Dedifferentiated amniotic fluid mesenchymal stem cell (primary cell): ENCODE results near the gene ANKRD11.

Experiments used
- DNase-seq: peaks from one replicate; pipeline ENCODE4 v3.0.0-alpha.2; 2016; ENCODE audit errors: extremely low spot score

ANKRD11 gene

DNA sequence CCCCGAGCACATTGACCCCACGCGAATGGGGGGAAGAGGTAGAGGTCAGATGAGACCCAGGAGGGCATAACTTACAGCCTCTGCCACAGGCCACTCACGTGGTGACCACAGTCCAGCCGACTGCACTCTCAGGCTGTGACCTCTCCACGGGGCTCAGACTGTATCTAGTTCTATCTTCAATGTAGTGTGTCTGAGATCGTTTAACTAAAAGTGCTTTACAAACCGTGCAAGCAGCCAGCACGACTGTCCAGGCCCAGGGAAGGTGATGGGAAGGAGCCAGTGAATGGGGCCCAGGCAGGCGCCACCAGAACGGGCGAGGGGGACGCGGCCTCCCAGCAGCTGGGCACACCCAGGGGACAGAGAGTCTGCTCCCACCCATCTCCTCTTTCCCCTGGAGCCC lies 108.6 kb downstream of the ANKRD11 start:
- no peak for DNase-seq

DNA sequence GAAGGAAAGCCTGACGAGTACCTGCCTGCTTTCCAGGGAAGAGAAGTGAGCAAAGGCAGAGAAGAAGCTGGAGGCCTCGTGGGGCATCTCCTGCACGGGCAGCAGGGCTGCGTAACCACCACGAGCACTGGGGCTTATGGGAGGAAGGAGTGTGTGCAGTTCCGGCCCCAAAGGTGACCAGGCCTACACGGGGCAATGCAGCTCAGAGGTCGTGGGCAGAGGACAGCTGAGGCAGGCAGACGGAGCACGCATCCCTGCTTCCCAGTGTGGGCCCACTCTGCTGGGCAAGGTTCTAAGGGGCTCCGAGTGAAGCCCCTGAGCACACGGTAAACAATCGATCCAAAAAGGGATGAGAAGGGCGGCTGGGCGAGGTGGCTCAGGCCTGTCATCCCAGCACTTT lies 109.7 kb downstream of the ANKRD11 start:
- DNase-seq: no peak

DNA sequence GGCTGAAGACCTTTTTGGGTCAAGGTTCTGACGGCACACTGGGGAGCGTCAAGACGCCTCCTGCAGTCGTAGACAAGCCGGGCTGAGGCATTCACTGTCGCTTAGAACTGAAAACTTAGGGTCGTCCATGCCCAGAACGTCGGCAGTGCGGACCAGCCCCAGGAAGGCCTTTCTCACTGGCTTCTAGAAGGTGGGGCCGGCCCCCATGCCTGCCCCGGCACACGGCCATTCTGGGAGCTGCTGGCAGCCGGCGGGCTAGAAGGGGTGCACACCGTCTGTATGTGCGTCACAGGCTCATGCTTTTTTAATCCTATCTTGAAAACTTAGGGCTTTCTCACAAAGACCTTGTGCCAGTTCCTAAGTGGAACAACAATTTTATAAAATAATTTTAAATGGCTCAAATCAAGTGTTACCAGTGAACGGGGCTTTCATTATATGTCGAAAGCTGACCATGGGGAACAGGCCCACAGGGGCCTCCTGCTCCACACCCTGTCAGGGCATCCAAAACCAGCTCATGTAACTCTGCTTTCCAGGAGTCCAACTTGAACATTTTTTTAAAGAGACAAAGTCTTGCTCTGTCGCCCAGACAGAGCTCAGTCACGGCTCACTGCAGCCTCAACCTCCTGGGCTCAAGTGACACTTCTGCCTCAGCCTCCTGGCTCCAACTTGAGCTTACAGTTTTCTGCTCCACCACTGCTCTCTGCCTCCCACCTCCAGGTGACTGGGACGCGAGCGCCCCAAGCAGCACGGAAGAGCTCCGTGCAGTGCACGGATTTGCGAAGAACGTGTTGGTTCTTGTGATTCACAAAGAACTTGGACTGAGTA lies 111.2 kb downstream of the ANKRD11 start:
- DNase-seq: no peak

DNA sequence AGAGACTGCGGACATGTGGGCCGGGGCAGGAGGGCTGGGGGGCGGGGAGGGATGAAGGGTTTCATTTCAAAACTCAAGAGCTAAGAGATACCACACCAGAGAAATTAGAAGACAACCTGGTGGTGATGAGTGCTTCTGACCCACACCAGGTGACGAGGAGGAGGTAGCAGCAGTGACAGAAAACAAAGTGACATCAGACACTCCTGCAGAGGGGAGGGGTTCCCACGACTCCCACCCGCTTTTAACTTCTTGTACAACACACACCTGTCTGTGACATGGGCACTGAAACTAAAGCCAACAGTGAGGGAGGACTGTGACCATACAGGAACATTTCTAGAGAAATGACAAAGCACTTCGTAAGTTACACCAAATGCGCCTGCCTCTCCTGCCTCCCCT lies 112.9 kb downstream of the ANKRD11 start:
- DNase-seq: no peak

DNA sequence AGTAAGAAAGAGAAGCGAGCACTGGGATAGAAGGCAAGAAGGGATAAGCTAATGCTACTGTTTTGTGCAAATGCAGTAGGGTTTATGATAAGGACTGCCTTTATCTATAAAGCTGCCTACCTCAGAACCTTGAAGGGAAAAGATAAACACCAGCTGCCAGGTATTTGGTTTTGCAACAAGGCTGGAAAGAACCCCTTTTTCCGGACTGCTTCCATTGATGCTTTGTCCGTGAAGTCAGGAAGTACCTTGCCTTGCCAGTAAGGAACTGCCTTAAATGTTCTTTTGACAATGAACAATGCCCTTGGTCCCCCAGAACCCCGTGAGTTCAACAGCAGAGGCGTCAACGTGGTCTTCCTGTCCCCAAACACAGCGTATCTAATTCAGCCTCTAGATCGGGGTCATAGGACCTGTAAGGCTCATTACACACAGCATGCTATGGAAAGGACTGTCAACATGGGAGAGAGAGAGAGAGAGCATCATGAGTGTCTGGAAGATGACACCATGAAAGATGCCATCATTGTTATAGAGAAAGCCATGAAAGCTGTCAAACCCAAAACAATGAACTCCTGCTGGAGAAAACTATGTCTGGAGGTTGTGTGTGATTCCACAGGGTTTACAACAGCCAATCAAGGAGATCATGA lies 113.4 kb downstream of the ANKRD11 start:
- no peak for DNase-seq

DNA sequence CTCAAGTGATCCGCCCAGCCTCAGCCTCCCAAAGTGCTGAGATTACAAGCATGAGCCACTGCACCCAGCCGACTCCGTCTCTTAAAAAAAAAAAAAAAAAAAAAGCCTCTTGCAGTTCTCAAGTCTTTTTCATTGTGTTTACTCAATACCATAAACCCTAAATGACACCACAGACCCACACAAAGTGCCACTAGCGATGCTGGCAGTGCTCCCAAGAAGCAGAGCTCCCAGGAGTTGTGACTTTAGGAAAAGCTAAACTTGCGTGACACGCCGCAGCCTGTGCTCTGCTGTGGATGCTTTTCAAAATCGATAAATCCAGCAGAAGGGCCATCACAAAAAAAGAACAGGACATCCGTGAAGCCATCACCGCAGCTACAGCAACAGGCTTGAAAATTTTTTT lies 114.7 kb downstream of the ANKRD11 start:
- no peak for DNase-seq

DNA sequence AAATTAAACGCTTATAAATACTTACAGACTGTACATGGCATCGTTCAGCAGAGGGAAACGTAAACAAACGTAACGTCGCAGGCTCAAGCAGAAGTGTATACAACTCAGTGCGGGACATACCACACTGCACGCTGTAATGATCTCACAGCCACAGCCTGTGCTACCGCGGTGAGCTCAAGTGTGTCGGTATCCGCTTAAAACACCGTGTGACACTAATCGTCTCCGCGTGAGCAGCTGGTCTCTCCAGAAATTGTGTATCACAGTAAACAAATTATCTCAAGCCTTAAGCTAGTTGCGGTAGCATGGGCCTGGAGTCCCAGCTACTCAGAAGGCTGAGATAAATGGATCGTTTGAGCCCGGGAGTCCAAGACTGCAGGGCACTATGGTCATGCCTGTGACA lies 115.3 kb downstream of the ANKRD11 start:
- DNase-seq: no peak

DNA sequence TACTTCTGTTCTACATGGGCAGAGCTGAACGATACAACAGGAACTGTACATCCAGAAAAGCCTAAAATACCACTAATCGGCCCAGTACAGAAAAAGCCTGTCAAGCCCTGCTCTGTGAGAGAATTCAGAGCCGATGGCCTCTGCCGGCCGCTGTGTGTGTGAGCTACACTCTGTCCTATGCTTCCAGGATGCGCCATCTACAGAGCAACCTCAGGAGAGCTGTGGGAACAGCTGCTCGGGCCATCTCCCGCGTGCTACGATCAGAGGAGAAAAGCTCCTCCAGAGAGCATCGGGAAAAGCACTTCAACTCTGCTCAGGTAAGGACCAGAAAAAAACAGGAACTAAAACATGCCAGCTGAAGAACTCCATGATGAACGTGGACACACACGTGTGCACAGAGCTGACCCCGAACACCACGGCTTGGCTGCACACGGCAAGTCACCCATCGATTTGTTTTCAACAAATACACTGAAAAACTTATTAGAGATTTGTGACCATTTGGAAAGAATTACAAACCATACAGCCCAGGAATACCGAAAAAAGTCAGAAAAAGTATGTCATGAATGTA lies 115.9 kb downstream of the ANKRD11 start:
- no peak for DNase-seq

DNA sequence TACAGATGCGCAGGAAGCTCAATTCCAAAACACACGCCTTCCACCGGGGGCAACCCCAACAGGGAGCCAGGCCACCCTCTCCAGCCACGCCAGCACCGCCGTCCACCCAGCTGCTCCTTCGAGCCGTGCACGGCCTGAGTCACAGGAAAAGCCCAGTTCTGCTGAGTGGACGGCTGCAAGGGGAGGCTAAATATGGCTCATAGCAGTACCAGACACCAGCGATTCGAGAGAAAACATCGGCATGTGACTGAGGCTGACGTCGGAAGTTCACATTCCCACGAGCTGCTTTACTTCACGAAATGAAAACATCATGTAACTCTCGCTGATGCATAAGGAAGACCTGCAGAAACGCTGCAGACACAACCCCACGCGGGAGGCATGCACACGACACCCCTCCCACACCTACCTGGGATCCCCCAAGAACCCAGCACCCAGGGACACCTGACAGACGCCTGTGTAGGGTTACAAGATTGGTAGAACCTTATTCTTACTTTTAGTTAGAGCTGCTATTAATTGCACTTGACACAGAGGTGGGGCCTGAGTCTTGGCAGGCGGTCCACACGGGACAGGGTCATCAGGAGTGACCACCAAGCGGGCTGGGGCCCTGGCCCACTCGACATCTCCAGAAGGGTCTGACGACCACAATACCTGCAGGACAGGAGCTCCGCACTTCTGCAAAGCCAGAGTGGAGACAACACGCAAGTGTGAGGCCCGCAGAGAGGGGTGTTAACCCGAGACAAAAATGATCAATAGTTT lies 116.8 kb downstream of the ANKRD11 start:
- no peak for DNase-seq

DNA sequence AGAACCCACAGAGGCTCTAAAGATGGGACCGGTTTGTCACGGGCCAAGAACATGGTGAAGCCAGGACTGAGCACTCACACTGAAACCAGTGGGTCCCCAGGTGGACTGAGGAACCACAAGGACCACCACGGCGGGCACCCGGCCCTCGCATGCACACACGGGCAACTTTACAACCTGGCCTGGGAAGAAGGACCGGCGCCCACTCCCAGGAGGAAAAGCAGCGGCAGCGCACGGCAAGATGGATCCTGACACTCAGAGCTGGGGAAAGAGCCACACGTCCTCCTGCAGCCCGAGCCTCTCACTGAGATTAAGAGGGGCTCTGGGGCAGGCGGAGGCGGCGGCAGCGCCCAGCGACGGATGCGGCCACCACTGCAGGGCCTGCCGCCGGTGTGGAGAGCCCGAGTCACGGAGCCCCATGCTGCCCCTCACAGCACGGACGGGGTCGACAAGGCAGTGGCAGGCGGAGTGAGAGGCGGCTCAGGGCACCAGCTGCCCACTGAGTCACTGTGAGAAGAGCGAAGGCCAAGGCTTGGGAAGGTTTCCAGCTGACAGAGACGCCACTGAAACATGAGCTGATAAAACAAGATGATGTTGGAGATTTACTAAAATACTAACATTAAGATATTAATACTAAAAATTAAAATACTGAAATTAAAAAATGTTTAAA lies 118.3 kb downstream of the ANKRD11 start:
- no peak for DNase-seq

DNA sequence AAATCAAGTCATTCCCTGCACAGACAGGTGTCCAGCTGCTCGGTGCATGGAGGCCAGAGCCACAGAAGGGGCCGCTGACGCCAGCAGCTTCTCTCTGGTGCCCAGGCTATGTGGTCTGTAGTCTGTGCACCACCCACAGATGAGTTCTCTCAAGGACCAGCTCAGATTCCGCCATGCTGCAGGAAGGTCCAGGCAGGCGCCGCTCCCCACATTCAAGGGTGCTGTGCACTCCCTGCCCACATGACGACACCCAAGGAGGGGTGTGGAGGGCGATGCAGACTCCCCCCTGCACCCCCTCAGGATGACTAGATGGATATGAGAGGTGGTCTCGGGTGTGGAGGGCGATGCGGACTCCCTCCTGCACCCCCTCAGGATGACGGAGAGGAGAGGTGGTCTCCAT lies 119.0 kb downstream of the ANKRD11 start:
- no peak for DNase-seq

DNA sequence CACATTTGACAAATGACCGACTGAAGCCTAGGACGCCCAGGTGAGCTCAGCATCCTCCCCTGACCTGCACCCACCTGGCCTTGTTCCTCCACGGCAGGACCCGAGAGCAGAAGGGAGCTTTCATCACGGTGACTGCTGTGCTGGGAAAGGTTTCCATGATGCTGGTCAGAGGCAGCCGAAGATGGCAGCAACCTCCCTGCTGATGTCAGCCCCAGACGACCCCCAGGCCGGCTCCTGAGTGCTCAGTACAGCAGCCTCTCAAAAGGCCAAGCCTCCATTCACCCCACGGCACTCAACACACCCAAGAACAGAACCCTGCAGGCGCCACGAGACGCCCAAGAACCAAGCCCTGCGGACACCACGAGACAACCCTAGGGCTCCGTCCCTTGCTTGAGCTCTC lies 119.8 kb downstream of the ANKRD11 start:
- no peak for DNase-seq

DNA sequence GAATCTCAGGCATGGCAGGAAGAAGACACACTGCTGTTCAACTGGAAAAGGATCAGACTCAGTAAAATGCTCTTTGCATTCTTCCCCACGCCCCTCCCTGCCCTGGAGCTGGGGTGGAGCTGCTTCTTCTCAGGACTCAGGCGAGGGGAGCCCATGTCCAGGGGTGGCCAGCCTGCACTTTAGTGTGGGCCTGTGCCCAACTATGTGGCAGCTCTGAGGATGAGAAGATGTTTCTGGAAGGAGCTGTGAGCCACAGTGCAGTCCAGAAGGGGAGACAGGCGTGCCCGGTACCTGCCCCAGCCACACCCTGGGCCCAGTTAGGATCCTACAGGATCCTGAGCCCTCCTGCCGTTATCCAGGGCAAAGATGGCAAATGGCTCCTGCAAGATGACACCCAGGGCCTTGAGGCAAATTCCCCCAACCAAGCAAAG lies 120.3 kb downstream of the ANKRD11 start:
- peak; percentile 59 for DNase-seq

DNA sequence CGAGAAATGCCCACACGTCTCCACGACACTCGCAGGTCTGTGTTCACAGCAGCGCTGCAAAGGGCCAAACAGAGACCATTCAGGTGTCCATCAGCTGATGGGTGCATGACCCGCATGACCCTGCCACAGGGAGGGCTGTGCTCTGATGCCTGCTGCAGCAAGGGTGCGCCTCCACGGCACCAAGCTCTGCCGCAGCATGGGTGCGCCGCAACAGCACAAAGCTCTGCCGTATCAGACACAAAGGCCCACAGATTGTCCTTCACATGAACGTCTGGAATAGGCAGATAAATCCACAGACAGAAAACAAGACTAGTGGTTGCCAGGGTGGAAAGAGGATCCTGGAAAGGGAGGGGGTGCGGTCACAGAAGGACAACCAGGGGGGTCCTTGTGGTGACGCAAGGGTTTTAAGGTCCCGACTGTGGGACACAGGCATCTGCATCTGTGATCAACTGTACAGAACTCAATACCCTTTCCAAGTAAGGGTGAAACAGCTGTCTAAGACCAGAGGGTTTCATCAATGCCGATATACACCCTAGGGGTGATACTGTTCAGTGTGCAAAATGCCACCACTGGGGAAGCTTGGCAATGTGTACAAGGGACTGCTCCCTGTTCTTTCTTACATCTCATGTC lies 121.0 kb downstream of the ANKRD11 start:
- no peak for DNase-seq

DNA sequence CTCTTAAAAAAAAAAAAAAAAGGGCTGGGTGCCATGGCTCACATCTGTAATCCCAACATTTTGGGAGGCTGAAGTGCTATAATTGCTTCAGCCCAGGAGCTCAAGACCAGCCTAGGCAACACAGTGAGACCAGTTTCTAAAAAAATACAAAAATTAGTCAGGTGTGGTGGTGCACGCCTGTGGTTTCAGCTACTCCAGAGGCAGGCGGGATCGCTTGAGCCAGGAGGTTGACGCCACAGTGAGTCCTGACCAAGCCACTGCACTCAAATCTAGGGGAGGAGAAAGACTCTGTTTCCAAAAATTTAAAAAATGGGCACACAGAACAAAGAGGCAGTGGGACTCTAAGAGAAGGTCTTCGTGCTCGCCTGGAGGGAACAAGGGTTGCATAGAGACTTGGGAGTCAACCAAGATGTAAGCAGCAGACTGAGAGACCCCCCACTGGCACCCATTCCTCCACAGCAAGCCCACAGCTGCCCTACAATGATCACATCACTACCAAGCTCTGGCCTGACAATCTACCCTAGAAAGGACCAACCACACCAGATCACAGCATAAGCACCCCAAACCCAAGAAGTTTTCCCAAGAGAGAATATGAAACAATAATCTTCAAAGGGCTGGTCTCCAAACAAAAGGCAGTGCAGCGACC lies 121.6 kb downstream of the ANKRD11 start:
- DNase-seq: no peak

DNA sequence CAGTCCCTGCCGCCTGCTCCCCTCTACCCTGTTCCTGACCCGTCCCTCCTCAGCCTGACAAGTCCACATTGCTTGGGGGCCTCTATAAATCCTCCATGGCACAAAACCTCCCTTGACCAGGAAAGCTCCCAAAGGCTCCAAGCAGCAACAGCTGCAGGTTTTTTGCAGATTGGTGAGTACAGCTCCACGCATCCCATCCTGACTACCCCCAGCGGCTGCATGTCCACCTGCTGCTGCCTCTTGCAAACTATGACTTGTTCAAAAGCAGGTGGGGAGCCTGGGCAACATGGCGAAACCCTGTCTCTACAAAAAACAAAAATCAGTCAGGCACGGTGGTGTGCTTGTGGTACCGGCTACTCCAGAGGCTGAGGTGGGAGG lies 122.8 kb downstream of the ANKRD11 start:
- DNase-seq: no peak

DNA sequence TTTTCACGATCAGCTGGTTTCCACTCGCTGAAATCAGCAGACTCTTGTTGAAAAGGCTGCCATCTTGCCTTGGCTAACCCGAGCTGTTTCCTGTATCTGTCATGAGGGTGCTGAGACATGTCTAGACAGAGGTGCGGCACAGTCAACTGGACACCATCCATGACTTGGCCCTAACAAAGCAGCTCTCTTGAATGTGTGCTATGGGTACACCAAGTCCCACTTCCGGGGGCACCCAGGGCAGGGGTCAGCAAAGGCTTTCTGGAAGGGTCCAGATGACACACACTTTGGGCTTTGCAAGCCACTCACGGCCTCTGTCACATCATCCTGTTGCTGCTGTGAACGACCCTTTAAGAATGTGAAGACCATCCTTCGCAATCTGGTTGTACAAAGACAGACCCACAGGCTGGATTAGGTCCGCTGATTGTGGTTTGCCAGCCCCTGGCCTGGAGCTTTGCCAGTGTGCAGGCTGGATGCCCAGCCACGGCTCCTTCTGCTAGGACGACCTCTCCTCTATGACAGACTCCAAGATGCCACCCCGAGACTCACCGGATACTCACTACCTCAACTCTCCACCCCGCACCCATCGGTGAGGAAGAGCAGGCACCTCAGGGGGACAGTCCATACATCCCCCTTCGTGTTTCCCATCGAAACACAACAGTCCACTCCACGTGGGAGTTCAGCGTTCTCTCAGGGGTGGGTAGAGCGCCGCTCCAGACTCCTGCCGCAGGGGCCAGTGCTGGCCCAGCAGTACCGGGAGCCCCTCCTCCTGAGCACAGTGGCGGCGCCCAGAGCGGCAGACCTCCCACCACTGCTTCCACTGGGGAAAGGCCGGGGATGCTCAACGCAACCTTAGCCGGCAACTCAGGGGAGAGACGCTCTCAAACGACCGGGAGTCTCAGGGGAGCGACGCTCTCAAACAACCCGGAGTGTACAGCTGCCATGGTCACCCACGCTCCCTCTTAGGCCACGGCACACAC lies 123.5 kb downstream of the ANKRD11 start:
- DNase-seq: no peak

DNA sequence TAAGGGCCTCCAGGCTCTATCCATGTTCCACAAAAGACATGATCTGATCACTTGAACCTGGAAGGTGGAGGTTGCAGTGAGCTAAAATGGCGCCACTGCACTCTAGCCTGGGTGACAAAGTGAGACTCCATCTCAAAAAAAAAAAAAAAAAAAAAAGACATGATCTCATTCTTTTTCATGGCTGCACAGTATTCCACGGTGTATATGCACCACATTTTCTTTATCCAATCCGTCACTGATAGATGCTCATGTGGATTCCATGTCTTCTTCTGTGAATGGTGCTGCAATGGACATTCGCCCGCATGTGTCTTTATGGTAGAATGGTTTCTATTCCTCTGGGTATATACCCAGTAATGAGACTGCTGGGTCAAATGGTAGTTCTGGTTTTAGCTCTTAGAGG lies 124.4 kb downstream of the ANKRD11 start:
- DNase-seq: no peak

DNA sequence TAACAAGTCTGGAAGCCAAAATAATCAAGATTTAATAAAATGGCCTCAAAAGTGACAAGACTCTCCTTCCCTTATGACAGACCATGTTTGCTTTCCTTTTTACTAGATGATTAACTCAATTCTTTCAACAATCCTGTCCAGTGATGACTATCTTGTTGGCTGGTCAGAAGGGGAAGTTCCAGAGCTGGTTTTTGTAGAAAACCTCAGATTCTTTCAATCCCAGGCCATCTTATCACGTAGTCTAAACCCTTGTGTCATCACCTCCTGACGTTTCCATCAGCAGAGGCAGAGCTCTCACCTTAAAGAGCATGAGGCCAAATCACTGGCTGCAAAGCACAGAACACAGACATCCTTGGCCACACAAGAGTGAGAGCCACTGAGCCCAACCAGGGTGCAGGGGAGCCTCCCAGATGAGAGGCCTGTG lies 125.3 kb downstream of the ANKRD11 start:
- no peak for DNase-seq

DNA sequence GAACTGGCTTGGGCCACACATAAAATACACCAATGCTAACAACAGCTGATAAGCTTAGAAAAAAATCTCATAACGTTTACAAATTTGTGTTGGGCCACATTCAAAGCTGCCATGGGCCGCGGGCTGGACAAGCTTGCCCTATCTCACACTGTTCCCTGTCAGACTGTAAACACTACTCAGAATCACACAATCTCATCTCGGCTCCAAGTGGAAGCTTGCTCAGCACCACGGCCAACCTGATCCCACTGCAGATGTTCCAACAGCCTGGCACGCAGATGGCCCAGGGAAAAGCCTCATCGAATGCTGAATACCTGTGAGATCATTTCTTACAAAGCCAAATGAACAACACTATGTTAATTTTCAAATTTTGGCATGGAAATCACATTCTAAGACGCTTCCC lies 125.8 kb downstream of the ANKRD11 start:
- no peak for DNase-seq
